Measurements from ENCODE around the gene PDPK1.
"Not testable (repeated sequence)": the region's sequence is repeated elsewhere in the genome, so short reads cannot be mapped to it uniquely, and the experiment has no call there.

The PDPK1 gene

GRCh38 chr16:2603165-2604015, 65.6 kb downstream of the PDPK1 start:
- Histone ChIP-seq H3K4me3 (replicated peaks; ENCODE audit: insufficient read depth, low read length) (peak overlapping the region; percentile 85), H3K27ac (replicated peaks) (peak overlapping the region; percentile 73), H3K27me3 (ENCODE audit: insufficient read depth, poor library complexity, severe bottlenecking) (no peaks in the 10 kb centered on the region)
- TF ChIP-seq GABPA (IDR thresholded peaks at IDR 0.05; ENCODE audit: low read depth) (peak; percentile 100), CTCF (IDR thresholded peaks at IDR 0.05; ENCODE audit: insufficient read depth, low read length) (no peak), POLR2AphosphoS5 (IDR thresholded peaks at IDR 0.05; ENCODE audit: low read depth) (peak; percentile 92), REST (IDR thresholded peaks at IDR 0.05; ENCODE audit: insufficient replicate concordance, low read depth) (peak; percentile 62)
- peak; percentile 91 to 98 for DNase-seq (ENCODE audit: low read depth in 1 of 2, low spot score in 1 of 2)

- not testable (repeated sequence) for H3K27me3 ChIP-seq (ENCODE audit: insufficient read depth, poor library complexity, severe bottlenecking)
- Histone ChIP-seq H3K4me3 (replicated peaks; ENCODE audit: insufficient read depth, low read length) (peak overlapping the region; percentile 85), H3K27ac (replicated peaks) (peak overlapping the region; percentile 73)
- DNase-seq (ENCODE audit: low read depth in 1 of 2, low spot score in 1 of 2): peak in 1 of 2 experiments; percentile 8
Measured at GRCh38 chr16:2604016-2604369, 66.2 kb downstream of the PDPK1 start.

- not testable (repeated sequence) for H3K27ac ChIP-seq (replicated peaks); H3K4me3 ChIP-seq (replicated peaks; ENCODE audit: insufficient read depth, low read length); DNase-seq (ENCODE audit: low read depth in 1 of 2, low spot score in 1 of 2); H3K27me3 ChIP-seq (ENCODE audit: insufficient read depth, poor library complexity, severe bottlenecking)
Measured at GRCh38 chr16:2606820-2607219, 69.0 kb downstream of the PDPK1 start.

GRCh38 chr16:2609345-2609744, 71.5 kb downstream of the PDPK1 start:
- H3K27me3 ChIP-seq (ENCODE audit: insufficient read depth, poor library complexity, severe bottlenecking); H3K4me3 ChIP-seq (replicated peaks; ENCODE audit: insufficient read depth, low read length); H3K27ac ChIP-seq (replicated peaks); DNase-seq (ENCODE audit: low read depth in 1 of 2, low spot score in 1 of 2): not testable (repeated sequence)

GRCh38 chr16:2609827-2610470, 72.1 kb downstream of the PDPK1 start:
- Histone ChIP-seq H3K27me3 (ENCODE audit: insufficient read depth, poor library complexity, severe bottlenecking) (no peaks in the 10 kb centered on the region), H3K4me3 (replicated peaks; ENCODE audit: insufficient read depth, low read length) (no peak overlapping the region), H3K27ac (replicated peaks) (no peak overlapping the region)
- no peak for DNase-seq (ENCODE audit: low read depth in 1 of 2, low spot score in 1 of 2)
- TF ChIP-seq REST (IDR thresholded peaks at IDR 0.05; ENCODE audit: insufficient replicate concordance, low read depth) (no peak), POLR2AphosphoS5 (IDR thresholded peaks at IDR 0.05; ENCODE audit: low read depth) (no peak), SPI1 (IDR thresholded peaks at IDR 0.05; ENCODE audit: borderline replicate concordance, low read depth) (no peak), GABPA (IDR thresholded peaks at IDR 0.05; ENCODE audit: low read depth) (no peak), CTCF (IDR thresholded peaks at IDR 0.05; ENCODE audit: insufficient read depth, low read length) (no peak)
